Activated CD8-positive, alpha-beta memory T cell treated with anti-CD3 and anti-CD28 coated beads for 36 hours (primary cell): ENCODE results near the gene CASQ1. TPM values are rescaled to one million over a fixed set of nuclear protein-coding genes. Genes with fewer than 3 reads are reported as not detected.

Experiments used
- CTCF ChIA-PET: fragments of 350-600 bp; sonication (Branson Sonifier 250); formaldehyde crosslinking; loops from one replicate; lab custom pipeline; 2021; ENCODE audit warnings: antibody characterized with exemption; lab: Charles Lee
- POLR2A ChIA-PET: fragments of 350-600 bp; sonication (Branson Sonifier 250); formaldehyde crosslinking; loops from one replicate; lab custom pipeline; 2021; ENCODE audit warnings: antibody characterized with exemption; lab: Charles Lee
- total RNA-seq, 2 experiments: library from RNA; stranded (reverse); gene quantifications; one replicate each; pipeline ENCODE4 v1.2.3, GENCODE V29; 2021

CASQ1 gene
- total RNA-seq: not detected

DNA sequence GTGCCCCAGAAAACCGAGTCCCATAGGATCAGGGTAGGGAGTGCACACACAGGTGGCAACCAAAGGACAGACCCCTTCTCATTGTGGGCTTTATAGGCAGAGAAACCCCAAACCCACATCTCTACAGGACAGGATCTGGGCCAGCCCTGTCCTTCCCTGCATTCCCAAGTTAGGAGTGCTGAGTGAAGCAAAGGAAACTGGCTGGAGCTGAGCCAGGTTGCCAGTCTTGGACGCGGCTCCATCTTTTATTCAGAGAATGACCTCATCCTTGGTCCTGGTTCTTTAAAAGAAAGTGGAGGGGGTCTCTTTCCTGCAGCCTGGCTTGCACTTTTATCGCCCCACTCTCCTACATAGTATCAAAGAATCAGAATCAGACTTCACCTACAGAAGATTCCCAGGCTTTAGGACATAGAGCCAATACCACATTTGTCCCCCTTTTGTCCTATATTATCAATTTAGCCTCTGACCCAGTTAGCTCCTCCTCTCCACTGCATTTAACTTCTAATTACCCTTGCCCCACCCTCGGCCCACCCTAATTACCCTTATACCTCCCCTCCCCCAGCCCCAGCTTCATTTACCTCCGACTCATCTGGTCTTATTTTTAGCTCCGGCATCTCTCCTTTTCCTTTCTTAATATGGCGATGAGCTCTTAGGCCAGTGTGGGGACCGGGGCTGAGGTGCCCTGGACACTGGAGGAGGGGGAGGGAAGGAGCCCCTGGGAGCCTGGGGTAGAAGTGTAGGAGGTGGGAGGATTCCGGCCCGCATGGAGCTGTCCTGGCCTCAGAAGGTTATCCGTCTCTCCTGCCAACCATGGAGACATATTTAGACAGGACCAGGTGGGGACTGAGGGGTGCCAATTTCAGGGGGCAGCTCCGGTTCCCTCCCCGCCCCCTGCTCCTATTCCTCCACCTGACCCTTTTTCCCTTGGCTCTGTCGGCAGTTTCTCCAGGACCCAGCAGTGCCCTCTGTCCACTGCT, at the start of gene CASQ1:
CASQ1 (plus strand) TSS at position 927 of the 977 bp plus-strand sequence. CDS start 177 bp downstream, outside the sequence.
- ChIA-PET CTCF (interaction anchor here (1.0 to 2.2 kb wide), 3 partner anchors 10 to 102 kb away, joined by 3 to 8 read pairs (median 4); no protein-coding TSS in a partner anchor), POLR2A (no interaction called here)

DNA sequence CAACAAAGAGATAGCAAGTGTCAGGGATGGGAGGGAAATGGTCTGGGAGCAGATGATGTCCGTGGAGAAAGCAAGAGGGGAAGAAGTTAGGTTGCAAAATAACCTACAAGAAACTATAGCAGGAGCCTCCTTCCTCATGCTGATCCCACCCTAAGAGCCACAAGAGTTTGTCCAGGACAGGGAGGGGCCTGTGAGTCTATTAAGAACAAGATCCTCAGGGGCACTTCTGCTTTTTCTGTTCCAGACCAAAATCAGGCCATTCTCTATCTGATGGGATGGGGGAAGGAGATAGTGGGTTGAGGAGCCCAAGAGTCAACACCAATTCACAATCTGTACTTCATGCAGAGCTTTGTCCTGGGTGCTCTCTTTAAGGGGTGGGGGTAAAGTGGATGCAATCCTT, 46.7 kb upstream of the CASQ1 start:
- CTCF ChIA-PET: no interaction called here
- POLR2A ChIA-PET: no interaction called here

DNA sequence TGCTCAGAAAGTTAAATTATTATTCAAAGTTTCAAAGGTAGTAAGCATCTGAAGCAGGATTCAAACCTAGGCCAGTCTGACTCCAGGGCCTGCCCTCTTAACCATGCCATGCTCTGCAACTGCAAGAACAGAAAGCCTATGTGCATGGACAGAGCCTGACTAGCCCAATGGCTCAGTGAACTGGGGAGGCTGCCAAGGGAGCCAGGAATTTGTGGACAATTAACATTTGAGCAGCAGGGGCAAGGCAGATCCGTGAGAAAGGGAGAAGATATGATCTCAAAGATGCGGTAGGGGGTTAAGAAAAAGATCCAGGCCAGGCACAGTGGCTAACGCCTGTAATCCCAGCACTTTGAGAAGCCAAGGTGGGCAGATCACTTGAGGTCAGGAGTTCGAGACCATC, 45.5 kb upstream of the CASQ1 start:
- CTCF ChIA-PET: no interaction called here
- POLR2A ChIA-PET: no interaction called here

DNA sequence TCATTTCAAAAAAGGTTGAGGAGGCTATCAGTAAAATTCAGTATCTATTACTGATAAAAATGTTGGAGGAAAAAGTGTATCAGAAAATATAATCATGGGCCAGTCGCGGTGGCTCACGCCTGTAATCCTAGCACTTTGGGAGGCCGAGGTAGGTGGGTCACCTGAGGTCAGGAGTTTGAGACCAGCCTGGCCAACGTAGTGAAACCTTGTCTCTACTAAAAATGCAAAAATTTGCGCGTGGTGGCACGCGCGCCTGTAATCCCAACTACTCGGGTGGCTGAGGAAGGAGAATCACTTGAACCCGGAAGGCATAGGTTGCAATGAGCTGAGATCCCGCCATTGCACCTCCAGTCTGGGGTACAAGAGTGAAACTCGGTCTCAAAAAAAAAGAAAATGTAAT, 44.3 kb upstream of the CASQ1 start:
- POLR2A ChIA-PET: no interaction called here
- CTCF ChIA-PET: no interaction called here

DNA sequence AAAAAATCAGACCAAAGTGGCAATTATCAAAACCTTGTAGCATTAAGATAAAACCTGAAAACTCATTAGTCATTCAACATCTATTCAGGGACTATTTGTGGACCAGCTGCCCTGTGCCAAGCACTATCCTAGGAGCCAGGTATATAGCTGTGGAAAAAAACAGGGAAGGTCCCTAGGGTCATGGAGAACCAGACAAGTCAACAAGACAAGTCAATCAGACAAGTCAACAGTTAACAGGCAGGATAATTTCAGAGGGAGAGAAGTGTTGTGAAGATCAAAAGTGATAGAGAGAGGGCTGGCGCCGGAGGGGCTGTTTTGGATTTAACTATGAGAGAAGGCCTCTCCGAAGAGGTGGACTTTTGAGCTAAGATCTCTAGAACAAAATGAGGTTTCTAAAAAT, 42.3 kb upstream of the CASQ1 start:
- ChIA-PET POLR2A (no interaction called here), CTCF (no interaction called here)

DNA sequence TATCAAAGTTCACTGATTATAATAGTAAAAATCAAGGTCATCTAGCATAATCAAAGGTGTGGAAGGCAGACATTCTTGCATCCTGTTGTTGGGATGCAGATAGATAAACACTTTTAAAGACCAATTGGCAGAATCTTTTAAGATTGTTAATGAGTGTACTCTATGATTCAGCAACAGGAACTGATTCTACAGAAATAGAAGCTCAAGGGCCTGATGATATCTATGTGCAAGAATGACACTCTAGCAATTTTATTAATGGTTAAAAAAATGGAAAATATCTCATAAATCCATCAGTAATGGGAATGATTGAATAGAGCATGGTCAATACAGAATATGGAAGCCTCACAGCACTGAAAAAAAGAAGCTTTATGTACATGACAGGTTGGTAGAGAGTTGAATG, 41.1 kb upstream of the CASQ1 start:
- ChIA-PET CTCF (no interaction called here), POLR2A (no interaction called here)

DNA sequence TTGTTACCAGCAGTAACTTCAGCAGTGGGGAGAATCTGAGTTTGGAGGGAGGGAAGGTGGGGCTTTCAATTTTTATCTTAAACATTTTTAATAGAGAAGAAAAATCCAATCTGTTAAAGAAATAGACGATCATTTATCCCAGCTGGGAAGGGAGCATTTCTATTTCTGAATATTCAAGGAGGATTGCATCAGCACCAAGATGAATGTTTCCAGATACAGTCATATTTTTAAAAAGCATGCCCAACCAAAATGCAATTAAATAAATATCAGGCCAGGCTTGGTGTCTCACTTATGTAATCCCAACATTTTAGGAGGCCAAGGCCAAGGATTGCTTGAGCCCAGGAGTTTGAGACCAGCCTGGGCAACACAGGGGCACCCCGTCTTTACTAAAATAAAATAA, 40.7 kb upstream of the CASQ1 start:
- CTCF ChIA-PET: no interaction called here
- POLR2A ChIA-PET: no interaction called here

DNA sequence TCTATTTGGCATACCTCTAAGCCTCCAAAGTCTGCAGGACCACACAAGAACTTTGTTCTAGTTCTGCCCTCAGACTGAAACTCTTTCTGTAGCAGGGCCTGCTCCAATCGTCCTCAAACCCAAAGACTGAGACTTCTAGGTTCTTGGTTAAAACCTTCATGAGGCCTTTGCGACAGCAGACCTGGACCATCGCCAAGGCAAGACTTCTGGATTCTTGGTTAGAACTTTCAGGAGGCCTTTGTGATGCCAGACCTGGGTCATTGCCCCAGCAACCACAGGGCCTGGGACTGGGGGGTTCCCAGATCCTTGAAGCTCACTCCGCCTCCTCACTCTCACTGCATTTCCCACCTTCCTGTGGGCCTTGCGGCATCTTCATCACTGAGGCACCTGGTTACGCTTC, 39.1 kb upstream of the CASQ1 start, which contains the start of gene ATP1A4:
ATP1A4 (plus strand) TSS at position 301 of the 400 bp plus-strand sequence. CDS start 438 bp downstream, outside the sequence.
- ChIA-PET POLR2A (no interaction called here), CTCF (interaction anchor here (1.7 kb wide), 1 partner anchor 141 kb away, joined by 4 read pairs; no protein-coding TSS in a partner anchor)

DNA sequence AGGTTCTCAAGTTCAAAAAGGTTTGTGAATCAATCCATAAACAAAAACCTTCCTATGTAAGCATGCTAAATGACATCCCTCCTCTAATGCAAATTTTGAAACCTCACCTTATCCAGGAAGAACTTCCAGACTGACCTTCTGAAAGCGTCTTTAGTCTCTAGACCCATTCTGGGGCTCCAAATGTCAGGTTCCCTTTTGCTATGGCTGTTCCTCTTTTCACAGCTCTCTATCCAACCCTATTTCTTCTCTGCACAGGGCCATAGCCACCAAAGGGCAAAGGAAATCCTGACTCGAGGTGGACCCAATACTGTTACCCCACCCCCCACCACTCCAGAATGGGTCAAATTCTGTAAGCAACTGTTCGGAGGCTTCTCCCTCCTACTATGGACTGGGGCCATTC, 35.6 kb upstream of the CASQ1 start:
- POLR2A ChIA-PET: no interaction called here

DNA sequence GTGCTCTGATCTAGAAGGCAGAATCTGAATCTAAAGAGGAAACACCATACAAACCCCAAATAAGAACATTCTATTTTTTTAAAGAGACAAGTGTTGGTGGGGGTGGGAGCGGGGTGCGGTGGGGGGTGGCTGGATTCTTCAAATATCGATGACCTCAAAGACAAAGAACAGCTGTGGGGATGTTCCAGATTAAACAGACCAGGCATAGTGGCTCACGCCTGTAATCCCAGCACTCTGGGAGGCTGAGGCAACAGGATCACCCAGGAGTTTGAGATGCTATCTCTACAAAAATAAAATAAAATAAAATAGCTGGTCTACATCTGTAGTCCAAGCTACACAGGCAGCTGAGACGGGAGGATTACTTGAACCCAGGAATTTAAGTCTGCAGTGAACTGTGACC, 34.0 kb upstream of the CASQ1 start:
- ChIA-PET CTCF (no interaction called here), POLR2A (no interaction called here)

More for the DNA sequence above, 35.6 kb upstream of the CASQ1 start:
- CTCF ChIA-PET: no interaction called here

DNA sequence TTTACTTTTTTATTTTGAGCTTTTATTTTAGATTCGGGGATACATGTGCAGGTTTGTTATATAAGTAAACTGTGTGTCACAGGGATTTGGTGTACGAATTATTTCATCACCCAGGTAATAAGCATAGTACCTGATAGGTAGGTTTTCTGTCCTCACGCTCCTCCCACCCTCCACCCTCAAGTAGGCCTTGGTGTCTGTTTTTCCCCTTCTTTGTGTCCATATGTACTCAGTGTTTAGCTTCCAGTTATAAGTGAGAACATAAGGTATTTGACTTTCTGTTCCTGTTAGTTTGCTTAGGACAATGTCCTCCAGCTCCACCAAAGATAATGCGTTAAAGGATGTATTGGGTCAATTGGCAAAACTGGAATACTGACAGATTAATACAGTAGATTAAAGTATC, 33.2 kb upstream of the CASQ1 start:
- CTCF ChIA-PET: no interaction called here

DNA sequence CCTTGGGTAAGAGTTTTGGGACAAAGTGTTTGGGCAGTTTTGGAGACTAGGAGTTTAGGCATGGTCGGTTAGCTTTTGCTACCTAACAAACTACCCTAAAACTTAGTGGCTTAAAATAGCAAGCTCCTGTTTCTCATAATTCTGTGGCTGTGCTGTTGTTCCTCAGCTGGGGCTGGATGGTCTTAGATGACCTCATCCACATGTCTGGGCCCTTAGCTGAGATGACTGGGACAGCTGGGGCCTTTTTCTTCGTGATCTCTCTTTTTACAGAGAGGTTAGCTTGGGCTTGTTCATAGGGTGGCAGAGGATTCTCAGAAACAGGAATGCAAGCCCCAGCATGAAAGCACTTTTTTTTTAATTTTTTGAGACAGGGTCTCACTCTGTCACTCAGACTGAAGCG, 32.3 kb upstream of the CASQ1 start:
- POLR2A ChIA-PET: no interaction called here
- CTCF ChIA-PET: no interaction called here

More for the DNA sequence above, 33.2 kb upstream of the CASQ1 start:
- POLR2A ChIA-PET: no interaction called here

DNA sequence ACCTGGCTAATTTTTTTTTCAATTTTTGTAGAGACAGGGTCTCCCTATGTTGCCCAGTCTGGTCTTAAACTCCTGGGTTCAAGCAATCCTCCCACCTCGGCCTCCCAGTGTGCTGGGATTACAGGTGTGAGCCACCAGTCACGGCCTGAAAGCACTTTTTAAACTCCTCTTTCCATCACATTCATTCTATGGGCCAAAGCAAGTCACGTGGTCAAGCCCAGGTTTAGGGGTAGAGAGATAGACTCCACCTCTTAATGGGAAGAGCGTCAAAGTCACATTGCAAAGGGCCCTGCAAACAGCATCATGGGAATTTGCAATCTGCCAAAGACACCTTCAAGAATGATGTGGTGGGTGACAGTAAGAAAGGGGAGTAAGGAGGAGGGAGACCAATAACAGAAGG, 31.8 kb upstream of the CASQ1 start:
- ChIA-PET CTCF (no interaction called here), POLR2A (no interaction called here)

DNA sequence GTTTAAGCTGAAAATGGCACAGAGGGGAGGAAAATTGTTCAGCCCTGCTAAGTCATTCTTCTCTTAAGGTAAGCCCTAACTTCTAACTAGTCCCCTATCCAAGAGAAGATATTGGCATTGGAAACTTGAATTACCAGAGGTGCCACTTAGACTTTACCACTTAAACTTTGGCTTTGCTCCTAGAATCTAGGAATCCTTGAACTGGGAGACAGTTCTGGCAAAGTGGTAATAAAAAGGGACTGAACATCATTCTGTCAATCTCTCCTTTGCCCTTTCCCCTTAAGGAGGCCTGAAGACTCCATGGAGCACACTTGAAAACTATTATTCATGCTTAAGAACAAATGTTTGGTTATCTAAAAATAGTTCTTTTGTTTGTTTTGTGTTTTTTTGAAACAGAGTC, 30.5 kb upstream of the CASQ1 start:
- CTCF ChIA-PET: no interaction called here

DNA sequence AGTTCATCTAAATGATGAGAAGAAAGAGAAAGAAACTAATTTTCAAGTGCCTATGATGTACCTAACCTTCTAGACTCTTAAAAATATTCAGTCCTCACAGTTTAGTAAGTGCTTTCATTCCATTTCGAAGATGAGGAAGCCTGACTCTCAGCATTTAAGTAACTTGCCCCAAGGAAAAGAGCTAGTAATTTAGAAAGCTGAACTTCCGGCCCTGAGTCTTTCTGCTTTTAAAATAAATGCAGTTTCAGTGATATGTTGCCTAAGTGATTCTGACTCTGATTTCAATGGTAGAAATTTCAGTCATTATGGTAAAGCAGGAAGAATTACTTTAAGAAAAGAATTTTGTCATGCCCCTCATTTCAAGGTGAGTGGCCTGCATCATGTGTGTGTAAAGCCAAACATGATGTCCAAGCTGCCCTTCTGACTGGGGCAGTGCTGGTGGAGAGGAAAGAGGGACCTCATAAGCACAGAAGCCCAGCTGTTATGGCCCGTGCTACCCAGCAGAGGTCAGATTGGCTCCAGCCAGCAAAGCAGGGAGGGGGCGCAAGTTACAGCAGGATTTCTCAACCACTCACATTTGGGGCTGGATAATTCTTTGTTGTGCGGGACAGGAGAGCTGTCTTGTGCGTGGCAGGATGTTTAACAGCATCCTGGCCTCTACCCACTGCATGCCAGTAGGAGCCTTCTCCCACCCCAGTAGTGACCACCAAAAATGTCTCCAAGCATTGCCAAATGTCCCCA, 28.2 kb upstream of the CASQ1 start:
- POLR2A ChIA-PET: no interaction called here

More for the DNA sequence above, 30.5 kb upstream of the CASQ1 start:
- POLR2A ChIA-PET: no interaction called here

DNA sequence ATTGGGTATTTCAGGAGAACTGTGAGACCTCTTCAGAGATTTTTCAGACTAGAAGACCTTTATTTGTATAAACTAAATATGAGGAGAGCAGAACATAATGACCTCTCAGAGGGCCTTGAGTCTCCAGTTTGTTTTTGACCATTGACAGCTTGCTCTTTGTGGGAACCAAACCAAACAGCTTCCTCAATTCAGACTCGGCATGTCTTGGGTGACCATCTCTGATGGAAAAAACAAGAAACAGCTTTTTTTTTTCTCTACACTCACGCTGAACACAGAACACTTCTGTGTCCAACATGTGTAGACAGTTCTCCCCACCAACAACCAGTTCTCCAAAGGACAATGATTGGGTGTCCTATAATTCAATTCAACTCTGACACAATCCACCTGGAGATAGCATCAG, 27.4 kb upstream of the CASQ1 start:
- POLR2A ChIA-PET: no interaction called here

More for the DNA sequence above, 28.2 kb upstream of the CASQ1 start:
- CTCF ChIA-PET: interaction anchor here (0.5 to 1.9 kb wide), 2 partner anchors 76 to 1087 kb away, joined by 3 to 5 read pairs; no protein-coding TSS in a partner anchor

DNA sequence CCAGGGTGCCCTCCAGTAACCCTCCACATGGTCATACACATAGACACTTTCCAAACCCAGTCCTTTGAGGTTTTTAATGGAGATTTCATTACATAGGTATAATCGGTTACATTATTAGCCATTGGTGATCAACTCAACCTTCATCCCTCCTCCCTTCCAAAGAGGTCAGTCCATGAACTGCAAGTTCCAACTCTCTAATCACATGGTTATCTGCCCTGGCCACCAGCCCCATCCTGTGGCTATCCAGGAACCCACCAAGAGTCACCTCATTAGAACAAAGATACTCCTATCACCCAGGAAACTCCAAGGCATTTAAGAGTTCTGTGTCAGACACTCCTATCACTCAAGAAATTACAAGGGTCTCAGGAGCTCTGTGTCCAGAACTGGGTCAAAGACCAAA, 26.8 kb upstream of the CASQ1 start:
- POLR2A ChIA-PET: no interaction called here
- CTCF ChIA-PET: no interaction called here

More for the DNA sequence above, 27.4 kb upstream of the CASQ1 start:
- CTCF ChIA-PET: interaction anchor here (0.5 kb wide), 1 partner anchor 1086 kb away, joined by 3 read pairs; no protein-coding TSS in a partner anchor

DNA sequence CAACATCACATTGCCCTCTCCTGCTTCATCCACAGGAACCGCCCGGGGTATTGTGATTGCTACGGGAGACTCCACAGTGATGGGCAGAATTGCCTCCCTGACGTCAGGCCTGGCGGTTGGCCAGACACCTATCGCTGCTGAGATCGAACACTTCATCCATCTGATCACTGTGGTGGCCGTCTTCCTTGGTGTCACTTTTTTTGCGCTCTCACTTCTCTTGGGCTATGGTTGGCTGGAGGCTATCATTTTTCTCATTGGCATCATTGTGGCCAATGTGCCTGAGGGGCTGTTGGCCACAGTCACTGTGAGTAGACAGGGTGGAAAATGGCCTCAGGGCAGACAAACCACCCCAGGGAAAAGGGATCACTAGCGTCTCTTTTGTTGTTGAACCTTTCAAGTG, 26.3 kb upstream of the CASQ1 start:
- CTCF ChIA-PET: no interaction called here
- POLR2A ChIA-PET: no interaction called here

DNA sequence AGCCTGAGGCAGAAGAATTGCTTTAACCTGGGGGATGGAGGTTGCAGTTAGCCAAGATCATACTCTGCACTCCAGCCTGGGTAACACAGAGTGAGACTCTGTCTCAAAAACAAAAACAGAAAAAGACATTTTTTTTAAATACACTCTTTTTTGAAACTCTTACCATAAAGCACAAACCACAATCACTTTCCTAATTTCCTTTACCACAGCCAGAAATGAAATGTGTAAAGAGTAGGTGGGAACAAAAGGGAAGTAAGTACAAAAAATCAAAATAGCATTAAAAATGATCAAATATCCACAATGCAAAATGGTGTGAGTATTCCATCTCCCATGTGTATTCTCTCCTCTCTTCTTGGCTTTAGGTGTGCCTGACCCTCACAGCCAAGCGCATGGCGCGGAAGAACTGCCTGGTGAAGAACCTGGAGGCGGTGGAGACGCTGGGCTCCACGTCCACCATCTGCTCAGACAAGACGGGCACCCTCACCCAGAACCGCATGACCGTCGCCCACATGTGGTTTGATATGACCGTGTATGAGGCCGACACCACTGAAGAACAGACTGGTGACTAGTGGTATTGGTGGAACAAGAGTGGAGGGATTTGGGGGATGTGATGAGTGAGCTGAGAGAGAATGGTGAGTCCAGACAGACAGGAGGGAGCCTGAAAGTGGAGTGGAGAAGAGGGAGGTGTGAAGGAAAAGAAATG, 24.1 kb upstream of the CASQ1 start:
- POLR2A ChIA-PET: no interaction called here
- CTCF ChIA-PET: no interaction called here
